Medulla oblongata (tissue), 1 donor: ENCODE results near the gene SERPINB4.

Experiments
- DNase-seq: peaks from one replicate; pipeline ENCODE4 v3.0.0-alpha.2; 2015; ENCODE audit errors: extremely low spot score

Gene SERPINB4

DNA sequence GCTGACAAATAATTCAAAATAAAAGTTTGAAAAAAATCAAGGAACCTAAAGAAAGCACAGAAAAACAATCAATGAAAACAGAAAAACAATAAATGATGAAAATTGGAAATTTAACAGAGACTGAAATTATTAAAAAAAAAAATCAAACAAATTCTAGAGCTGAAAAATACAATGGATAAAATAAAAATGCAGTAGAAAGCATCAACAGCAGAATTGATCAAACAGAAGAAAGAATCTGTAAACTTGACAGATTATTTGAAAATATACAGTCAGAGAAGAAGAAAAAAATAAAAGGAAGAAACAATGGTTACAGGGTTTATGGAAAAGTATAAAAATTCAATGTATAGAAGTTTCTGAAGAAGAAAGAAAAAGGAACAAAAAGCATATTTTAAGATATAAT is 16.2 kb downstream of the SERPINB4 start:
- no peak for DNase-seq

DNA sequence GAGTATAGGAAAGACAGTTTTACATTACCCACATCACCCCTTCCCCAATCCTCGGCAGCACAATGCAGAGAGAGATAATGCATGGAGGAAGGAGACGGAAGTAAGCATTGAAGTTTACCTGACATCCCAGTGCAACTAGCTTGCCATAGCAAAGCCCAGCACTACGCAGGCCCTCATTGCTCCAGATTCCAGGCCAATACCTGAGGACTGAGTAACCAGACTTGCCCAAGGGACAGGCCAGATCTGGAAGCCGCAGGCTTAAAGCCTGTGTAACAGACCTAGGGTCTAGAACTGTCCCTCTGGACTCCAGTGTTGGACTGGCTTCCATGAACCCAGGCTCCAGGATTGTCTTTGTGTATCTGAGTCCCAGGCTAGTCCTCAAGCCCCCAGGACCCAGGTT is 17.6 kb downstream of the SERPINB4 start:
- DNase-seq = no peak

DNA sequence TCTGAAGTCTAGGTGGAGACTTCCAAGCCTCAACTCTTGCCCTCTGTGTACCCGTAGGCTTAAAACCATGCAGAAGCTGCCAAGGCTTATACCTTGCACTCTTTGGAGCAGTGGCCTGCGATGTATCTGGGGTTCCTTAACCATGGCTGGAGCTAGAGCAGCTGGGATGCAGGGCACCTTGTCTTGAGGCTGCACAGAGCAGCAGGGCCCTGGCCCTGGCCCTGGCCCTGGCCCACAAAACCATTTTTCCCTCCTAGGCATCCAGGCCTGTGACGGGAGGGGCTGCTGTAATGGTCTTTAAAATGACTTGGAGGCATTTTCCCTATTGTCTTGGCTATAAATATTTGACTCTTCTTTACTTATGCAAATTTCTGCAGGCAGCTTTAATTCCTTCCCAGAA is 19.2 kb downstream of the SERPINB4 start:
- DNase-seq = no peak

DNA sequence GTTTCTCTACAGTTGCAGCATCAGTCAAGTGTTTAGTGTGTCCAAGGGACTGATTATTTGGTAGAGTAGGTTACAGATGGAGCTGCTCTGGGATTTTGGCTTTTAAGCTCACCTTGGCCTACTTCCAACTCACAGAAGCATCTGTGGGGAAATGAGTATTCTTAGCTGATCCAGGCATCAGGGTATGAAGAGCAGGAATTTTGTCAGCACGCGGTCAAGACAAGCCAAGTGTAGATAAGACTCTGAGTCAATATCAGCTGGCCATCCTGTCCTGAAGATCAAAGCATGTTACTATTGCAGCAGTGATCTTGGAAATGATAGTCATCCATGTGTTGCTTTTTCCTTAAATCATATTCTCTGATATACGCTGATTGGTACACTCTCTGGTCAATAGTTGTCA is 24.4 kb downstream of the SERPINB4 start:
- DNase-seq = no peak

DNA sequence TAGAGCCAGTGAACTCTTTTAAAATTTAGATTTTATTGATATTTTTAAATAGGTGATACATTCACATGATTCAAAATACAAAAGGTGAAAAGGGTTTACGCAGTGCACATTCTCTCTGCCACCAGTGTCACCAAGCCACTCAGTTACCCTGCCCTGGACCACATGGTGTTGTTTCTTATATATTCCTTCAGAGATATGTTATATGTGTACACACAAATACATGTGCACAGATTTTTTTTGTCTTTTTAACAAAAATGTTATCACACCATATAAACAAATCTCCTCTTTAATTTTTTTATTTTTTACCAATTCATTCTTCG is 26.2 kb downstream of the SERPINB4 start:
- DNase-seq = no peak

DNA sequence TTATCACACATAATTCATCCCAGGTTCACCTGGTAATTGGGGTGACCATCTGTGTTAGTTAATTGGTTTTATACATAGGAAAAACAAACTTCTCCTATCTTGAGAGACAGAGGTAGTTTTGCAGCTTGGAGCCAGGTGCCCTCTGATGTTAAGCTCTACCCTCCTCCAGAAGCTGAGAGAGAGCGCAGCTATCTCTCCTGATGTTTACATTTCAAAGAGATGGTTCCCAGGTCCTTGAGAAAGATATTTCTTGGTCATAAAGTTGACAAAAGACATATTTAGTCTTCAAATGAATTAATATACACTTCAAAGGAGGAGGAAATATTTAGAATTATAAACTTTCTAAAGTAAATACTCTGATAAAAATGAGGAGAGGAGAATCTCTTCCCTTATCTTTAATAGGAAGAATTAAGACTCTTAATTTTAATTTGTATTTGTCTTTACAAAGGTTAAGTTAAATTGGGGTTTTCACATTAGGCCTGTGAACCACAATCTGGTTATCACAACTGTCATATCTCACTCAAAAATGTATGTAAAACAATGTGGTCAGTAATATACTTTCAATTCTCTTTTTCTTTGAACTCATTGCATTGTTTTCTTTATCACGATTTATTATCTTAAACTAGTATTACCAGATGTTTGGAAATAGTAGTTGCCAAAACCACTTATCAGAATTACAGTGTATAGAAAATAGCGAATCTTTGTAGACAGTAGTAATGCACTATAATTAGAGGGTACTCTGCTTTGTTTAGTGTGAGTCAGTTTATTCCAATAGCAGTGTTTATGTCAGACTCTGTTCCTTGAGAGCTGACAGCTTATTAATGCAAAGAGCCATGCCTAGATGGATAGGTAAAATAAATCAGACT is 26.8 kb downstream of the SERPINB4 start:
- DNase-seq = no peak

DNA sequence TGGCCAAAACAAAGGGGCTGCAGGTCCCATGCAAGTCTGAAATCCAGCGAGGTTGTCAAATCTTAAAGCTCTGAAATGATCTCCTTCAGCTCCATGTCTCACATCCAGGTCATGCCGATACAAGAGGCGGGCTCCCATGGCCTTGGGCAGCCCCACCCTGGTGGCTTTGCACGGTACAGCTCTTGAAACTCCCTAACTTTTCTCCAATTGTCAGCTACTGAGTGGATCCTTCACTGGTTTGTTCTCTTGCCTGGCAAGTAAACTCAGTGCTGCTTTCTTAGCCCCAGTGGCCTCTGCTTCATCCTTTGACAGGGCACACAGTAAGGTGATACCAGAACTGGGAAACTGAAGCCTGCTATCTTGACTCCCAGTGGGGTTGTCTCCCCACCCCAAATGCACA is 30.6 kb downstream of the SERPINB4 start:
- no peak for DNase-seq

DNA sequence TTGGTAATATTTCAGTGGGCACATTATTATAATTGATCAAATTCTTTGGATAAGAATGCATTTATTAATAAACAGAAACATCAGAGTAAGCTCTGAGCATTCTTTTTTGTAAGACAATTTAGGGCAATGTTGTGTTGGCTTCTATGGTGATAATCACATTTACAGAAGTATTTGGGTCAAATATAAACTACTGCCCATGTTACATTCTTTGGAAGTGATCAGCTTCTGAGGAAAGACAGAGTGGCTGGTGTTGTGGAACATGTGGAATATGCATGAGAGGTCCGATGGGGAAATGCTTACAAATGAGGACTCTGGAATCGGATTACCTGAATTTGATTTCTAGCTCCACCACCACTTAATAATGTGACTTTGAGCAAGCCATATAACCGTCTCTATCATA is 37.5 kb downstream of the SERPINB4 start:
- no peak for DNase-seq

DNA sequence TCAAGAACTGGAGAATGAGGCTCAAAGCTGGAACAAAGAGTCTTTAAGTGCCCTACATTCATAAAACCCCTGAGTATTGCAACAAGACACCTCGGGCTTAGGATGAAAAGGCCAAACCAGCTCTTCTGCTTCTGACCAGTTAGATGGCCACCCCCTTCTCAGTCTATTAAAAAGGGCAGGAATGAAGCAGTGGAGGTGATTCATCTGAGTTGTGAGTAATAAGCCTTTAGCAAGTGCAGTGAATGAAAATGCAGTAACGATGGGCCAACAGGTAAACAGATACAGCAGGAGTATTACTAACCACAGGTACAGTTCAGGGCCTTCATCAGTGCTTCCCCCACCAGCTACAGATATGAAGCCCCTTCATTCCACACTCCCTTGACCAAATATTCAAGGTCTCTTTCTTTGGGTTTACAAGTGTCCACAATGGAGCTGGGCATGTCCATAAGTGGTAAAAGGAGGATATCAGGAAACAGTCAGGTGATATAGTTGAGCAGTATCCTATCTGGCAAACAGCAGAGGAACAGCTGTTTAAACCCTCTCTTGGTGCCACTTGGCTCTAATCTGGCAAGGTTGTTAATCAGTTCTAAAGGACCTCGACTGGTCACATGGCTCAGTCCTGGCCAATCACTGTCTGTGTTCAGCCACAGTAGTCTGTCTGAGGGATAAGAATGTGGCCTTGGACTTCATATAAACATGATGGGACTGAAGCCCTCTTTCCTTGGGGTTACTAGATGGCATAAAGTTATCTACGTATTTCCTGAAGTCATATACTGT is 39.1 kb downstream of the SERPINB4 start:
- DNase-seq = no peak

DNA sequence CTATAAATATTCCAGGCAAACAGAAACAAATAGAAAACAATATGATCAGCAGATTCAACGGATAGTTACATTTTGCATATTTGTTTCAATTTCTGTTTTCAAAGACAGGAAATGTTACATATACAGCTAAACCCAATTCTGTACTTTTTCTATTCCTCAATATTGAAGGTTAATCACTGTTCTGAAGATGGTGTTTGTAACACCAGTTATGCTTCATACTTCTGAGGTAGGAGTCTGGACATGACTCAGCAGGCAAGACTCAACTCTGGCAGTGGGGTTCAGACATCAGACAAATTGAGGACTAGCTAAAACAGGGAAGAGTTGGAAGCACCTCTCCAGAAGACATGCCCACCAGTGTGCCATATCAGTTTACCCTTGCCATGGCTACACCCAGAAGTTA is 40.3 kb downstream of the SERPINB4 start:
- DNase-seq = no peak

DNA sequence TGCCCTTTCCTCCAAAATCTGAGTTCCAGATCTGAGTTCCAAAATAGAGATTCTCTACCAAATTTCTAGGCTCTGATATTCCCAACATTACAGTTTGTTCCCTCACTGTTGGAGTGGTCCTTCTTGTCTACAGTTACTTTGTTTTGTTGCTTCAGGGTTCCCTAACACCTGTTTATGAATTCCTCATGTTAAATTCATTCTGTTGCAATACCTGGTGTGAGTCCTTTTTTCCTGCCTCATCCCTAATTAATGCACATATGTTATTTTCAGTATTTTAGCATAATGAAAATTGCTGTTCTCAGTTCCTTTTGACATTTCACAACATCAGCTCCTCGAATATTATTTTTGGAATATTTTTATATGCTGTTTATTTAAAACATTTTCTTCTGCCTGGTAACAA is 40.7 kb downstream of the SERPINB4 start:
- no peak for DNase-seq

DNA sequence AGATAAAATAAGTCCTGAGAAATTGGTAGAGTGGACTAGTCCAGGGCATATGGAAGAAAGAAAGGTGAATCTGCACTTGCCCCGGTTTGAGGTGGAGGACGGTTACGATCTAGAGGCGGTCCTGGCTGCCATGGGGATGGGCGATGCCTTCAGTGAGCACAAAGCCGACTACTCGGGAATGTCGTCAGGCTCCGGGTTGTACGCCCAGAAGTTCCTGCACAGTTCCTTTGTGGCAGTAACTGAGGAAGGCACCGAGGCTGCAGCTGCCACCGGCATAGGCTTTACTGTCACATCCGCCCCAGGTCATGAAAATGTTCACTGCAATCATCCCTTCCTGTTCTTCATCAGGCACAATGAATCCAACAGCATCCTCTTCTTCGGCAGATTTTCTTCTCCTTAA is 47.1 kb downstream of the SERPINB4 start:
- DNase-seq = no peak

DNA sequence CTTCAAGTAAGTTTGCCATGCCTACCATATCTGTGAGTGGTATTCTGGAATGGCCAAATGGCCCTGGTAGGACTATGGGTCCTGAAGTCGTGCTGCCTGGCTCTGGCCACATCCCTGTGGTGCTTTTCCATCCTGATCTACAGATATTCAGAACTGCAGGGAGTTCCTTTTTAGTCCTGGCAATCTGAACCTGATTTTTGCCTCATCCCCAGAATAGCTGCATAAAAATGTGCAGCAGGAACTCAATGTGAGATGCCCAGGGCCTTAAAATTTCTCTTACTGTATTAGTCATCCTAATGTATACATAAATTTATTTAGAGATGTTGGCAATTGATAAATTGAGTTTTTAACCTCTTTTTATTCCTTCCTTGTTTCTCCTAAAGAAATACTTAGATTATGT is 51.6 kb downstream of the SERPINB4 start:
- no peak for DNase-seq

DNA sequence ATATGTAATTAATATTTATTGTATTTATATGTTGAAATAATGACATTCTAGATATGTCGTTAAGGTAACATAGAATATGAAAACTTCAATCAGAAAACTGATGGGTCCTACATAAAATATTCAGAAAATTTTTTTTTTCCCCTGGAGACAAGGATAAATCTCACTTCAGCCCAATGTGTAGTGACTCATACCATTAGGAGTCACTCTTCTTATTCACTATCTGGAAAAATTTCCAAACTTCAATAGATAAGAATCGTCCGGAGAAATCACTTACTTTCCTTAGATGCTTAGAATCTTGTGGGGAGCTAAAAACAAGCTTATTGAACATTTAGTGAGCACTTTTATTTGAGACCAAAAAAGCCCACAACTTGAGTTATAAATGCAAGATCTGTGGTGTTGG is 52.3 kb downstream of the SERPINB4 start:
- DNase-seq = no peak

DNA sequence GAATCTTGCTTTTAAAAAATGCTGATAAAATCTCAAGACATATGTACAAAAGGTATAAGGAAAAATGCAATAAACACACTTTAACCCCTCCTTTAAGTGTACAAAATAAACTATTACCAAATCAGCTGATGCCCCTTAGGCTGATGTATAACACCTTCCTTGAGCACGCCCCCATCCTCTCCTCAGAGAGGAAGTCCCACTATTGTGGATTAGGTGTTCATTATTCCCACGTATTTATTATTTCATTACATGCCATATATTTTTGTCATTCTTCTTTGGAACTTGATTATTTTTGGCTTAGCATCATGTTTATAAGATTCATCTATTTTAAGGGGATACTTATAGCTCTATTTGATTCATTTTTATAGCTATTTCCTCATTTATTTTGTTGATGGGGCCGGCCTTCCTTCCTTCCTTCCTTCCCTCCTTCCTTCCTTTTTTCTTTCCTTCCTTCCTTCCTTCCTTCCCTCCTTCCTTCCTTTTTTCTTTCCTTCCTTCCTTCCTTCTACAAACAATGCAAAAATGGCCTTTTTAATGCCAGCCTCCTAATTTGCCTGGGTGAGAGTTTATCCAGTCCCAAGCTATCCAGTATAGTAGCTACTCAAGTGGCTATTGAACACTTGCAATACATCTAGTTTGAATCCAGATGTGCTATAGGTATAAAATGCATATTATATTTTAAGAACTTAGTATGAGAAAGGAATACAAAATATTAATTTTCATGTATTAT is 52.9 kb downstream of the SERPINB4 start:
- DNase-seq = no peak

DNA sequence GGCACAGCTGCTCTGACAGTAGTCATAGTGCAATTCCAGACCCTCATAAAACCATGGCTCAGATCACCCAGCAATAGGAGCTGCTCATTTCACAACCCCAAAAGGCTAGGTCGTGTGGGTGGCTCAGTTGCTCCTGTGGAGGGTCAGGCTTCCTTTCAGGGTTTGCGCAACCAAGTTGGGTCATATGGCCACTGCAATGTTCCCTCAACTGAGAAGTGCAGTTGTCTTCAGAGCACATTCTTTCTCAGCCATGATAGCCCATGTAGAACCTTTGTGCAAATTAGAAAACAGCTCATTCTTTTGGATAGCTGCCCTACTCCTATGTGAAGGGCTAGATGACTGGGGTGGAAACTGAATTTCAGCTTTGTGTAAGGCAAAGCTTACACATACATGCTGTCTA is 53.7 kb downstream of the SERPINB4 start:
- no peak for DNase-seq

DNA sequence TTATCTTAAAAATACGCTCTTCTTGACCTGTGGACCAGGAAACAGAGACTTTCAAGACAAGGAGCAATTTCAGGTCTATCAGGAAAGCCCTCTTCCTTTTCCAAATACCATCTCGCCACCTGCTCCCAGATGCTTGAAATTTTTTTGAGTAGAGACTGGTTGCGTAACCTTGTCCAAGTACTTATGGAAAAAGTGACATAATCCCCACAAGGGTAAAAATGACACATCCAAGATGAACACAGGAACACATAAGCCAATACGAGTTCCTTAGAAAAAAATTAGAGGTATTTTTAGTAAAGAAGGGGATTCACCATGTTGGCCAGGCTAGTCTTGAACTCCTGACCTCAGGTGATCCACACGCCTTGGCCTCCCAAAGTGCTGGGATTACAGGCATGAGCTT is 55.1 kb downstream of the SERPINB4 start:
- DNase-seq = no peak
